ENCODE measurements around the gene CDHR5. TPM values are rescaled to one million over a fixed set of nuclear protein-coding genes. Genes with fewer than 3 reads are reported as not detected.
A peak's percentile ranks its signal among the peaks of the same experiment; 100 is the strongest.

The CDHR5 gene
- total and polyA plus RNA-seq, 2 of the 4 experiments (the other 2 are of a cell fraction) = not detected

GRCh38 chr11:576811-577610 lies 47.7 kb downstream of the CDHR5 start:
- peaks cover 18% of the 10 kb centered on the region for H3K9me1 ChIP-seq (ENCODE audit: insufficient read depth, low read length)
- peak overlapping the region; percentile 15 for H4K5ac ChIP-seq (ENCODE audit: low read depth, low read length)
- peak overlapping the region; percentile 83 for H3K4ac ChIP-seq (ENCODE audit: low read depth, low read length)
- no peak for DNase-seq
- no peak for ATAC-seq (ENCODE audit: low read depth)
- H3K4me3 ChIP-seq (ENCODE audit: insufficient read depth, low read depth, low read length) = peak overlapping the region; percentile 61
- H3K18ac ChIP-seq (ENCODE audit: low read depth, low read length) = 0 out of 2 replicates have a peak overlapping the region, but pooled peaks have one; percentile 7
- H4K20me1 ChIP-seq (ENCODE audit: insufficient read depth, low read length) = peaks cover 57% of the 10 kb centered on the region
- CTCF ChIA-PET = no interaction called here
- H4K91ac ChIP-seq (ENCODE audit: insufficient read depth, low read depth, low read length) = peak overlapping the region; percentile 51; the same call in 1 of the 2 replicates
- H3K9ac ChIP-seq (ENCODE audit: low read depth, low read length) = peak overlapping the region; percentile 97
- H2AK9ac ChIP-seq (replicated peaks; ENCODE audit: low read depth, low read length, poor library complexity) = peak overlapping the region; percentile 97
- no peaks in the 10 kb centered on the region; the same call in 1 of the 2 replicates for H3K27me3 ChIP-seq (ENCODE audit: control insufficient read depth, insufficient read depth, low read length)
- in situ Hi-C loops (cut with MboI; ENCODE audit: low sequenced_read_pairs) (no loop called here), intact Hi-C loops (cut with micrococcal nuclease) (no loop called here), dilution Hi-C loops (cut with HindIII; ENCODE audit: low sequenced_read_pairs, unreplicated experiment) (no loop called here)
- peak overlapping the region; percentile 65 for H2BK5ac ChIP-seq (ENCODE audit: low read depth, low read length, poor library complexity, severe bottlenecking)
- H2BK20ac ChIP-seq (ENCODE audit: low read depth, low read length) = no peak overlapping the region
- peak overlapping the region; percentile 95 for H3K4me2 ChIP-seq (ENCODE audit: low read depth, low read length)
- H3K9me3 ChIP-seq (ENCODE audit: control insufficient read depth, insufficient read depth, low read length) = no peaks in the 10 kb centered on the region
- peak overlapping the region; percentile 94 for H2AK5ac ChIP-seq (ENCODE audit: low read depth, low read length)
- peak overlapping the region; percentile 87 for H3K27ac ChIP-seq (ENCODE audit: insufficient read depth, low read length)
- peaks cover 16% of the 10 kb centered on the region for H3K4me1 ChIP-seq (ENCODE audit: control insufficient read depth, insufficient read depth, low read length)
- H3K23ac ChIP-seq (ENCODE audit: low read depth, low read length) = peak overlapping the region; percentile 93
- peak overlapping the region; percentile 57 for H3K14ac ChIP-seq (replicated peaks; ENCODE audit: low read depth, low read length)
- H3K36me3 ChIP-seq (ENCODE audit: control insufficient read depth, insufficient read depth, low read length) = peaks cover 7% of the 10 kb centered on the region
- BruUV-seq (replicated peaks) = no TSS peak
- peak overlapping the region; percentile 66 to 77; a peak in 3 of 4 replicates for H4K8ac ChIP-seq (ENCODE audit: low read depth in 2 of 2, low read length in 2 of 2)
- peak overlapping the region; percentile 60 for H3K56ac ChIP-seq (ENCODE audit: extremely low read depth, insufficient read depth, low read length)
- 2% methylated on average over 22 of the region's 48 CpGs; no CpG with 5 or more reads in 1 of the 2 experiments for WGBS, 2 experiments (ENCODE audit: extremely low coverage in 2 of 2, insufficient read length in 1 of 2)
- POLR2A ChIA-PET (ENCODE audit: unreplicated experiment) = no interaction called here
- H2AFZ ChIP-seq (replicated peaks; ENCODE audit: low read length, poor library complexity) = peak overlapping the region; percentile 35
- TF ChIP-seq MXI1 (IDR thresholded peaks at IDR 0.05; ENCODE audit: borderline replicate concordance, low read depth, low read length) (0 out of 2 replicates have a peak, but pooled peaks have one; percentile 0), RFX5 (IDR thresholded peaks at IDR 0.05; ENCODE audit: low read depth, low read length) (no peak)
- peaks cover 2 to 38% of the 10 kb centered on the region in 2 experiments; a peak in 3 of 4 replicates for H3K79me1 ChIP-seq (ENCODE audit: low read depth in 1 of 2, low read length in 2 of 2)
- no peak overlapping the region; the same call in 2 of the 3 replicates for H2BK15ac ChIP-seq (ENCODE audit: low read depth, low read length)
- H2BK120ac ChIP-seq (ENCODE audit: low read depth, low read length) = no peak overlapping the region

Measured in IMR-90 (cell line).